HepG2 (cell line): Measurements from ENCODE around the gene HIGD1A. TPM values are rescaled to one million over a fixed set of nuclear protein-coding genes. Genes with fewer than 3 reads are reported as not detected.

Experiments used
- AGO1 ChIP-seq: fragments of 200-400 bp; formaldehyde crosslinking; IDR thresholded peaks from 2 replicates; pipeline ENCODE4 v1.6.1; 2017; ENCODE audit warnings: mild to moderate bottlenecking, low read depth, low read length, moderate library complexity; ENCODE audit not compliant: poor library complexity, severe bottlenecking
- ATF1 ChIP-seq: IDR thresholded peaks from 2 replicates; pipeline ENCODE4 v1.6.1; 2016; ENCODE audit warnings: mild to moderate bottlenecking, control low read depth
- HDAC2 ChIP-seq: sonication (generic); formaldehyde crosslinking; IDR thresholded peaks from 2 replicates; pipeline ENCODE4 v1.4.0; 2020; ENCODE audit warnings: missing genetic modification reagents
- MLX ChIP-seq: IDR thresholded peaks from 2 replicates; pipeline ENCODE4 v1.6.1; 2016
- NFE2L1 ChIP-seq: sonication (generic); formaldehyde crosslinking; IDR thresholded peaks from 2 replicates; pipeline ENCODE4 v1.4.0; 2020; ENCODE audit warnings: missing genetic modification reagents, mild to moderate bottlenecking, borderline replicate concordance
- NRL ChIP-seq: sonication (generic); formaldehyde crosslinking; IDR thresholded peaks from 2 replicates; pipeline ENCODE4 v1.5.0; 2020; ENCODE audit warnings: missing genetic modification reagents, mild to moderate bottlenecking, moderate library complexity, borderline replicate concordance
- POLR2A ChIP-seq, 2 experiments: IDR thresholded peaks; 2 replicates each; pipeline ENCODE4 v1.6.1; 2011; ENCODE audit warnings: low read depth in 2 of 2, low read length in 2 of 2, mild to moderate bottlenecking in 1 of 2, moderate library complexity in 1 of 2; ENCODE audit not compliant: insufficient read depth in 1 of 2
- SATB2 ChIP-seq: sonication (generic); formaldehyde crosslinking; IDR thresholded peaks from 2 replicates; pipeline ENCODE4 v1.5.0; 2020; ENCODE audit warnings: missing genetic modification reagents
- SNAPC4 ChIP-seq: sonication (generic); formaldehyde crosslinking; IDR thresholded peaks from 2 replicates; pipeline ENCODE4 v1.4.0; 2020; ENCODE audit warnings: mild to moderate bottlenecking, missing genetic modification reagents
- SOX6 ChIP-seq, 2 experiments: fragments of 450-650 bp in 1 of 2; sonication (generic) in 1 of 2; formaldehyde crosslinking in 1 of 2; IDR thresholded peaks; 2 replicates each; pipeline versions ENCODE4 v1.4.0 to v1.6.1; 2017 to 2020; ENCODE audit warnings: antibody characterized with exemption in 1 of 2, mild to moderate bottlenecking in 1 of 2, missing genetic modification reagents in 1 of 2
- SP4 ChIP-seq: sonication (generic); formaldehyde crosslinking; IDR thresholded peaks from 2 replicates; pipeline ENCODE4 v1.8.1; 2023; ENCODE audit warnings: mild to moderate bottlenecking, missing genetic modification reagents
- SPEN ChIP-seq: sonication (generic); formaldehyde crosslinking; IDR thresholded peaks from 2 replicates; pipeline ENCODE4 v1.5.1; 2020; ENCODE audit warnings: low read depth, mild to moderate bottlenecking, missing genetic modification reagents
- ZBTB4 ChIP-seq: sonication (generic); formaldehyde crosslinking; IDR thresholded peaks from 2 replicates; pipeline ENCODE4 v1.4.0; 2020; ENCODE audit warnings: missing genetic modification reagents, mild to moderate bottlenecking, borderline replicate concordance
- ZFP90 ChIP-seq: sonication (generic); formaldehyde crosslinking; IDR thresholded peaks from 2 replicates; pipeline ENCODE4 v1.8.0; 2022; ENCODE audit warnings: missing genetic modification reagents, mild to moderate bottlenecking, inconsistent platforms, borderline replicate concordance
- ZNF264 ChIP-seq: sonication (generic); formaldehyde crosslinking; IDR thresholded peaks from 2 replicates; pipeline ENCODE4 v1.4.0; 2020; ENCODE audit warnings: missing genetic modification reagents
- ZNF33B ChIP-seq: sonication (generic); formaldehyde crosslinking; IDR thresholded peaks from 2 replicates; pipeline ENCODE4 v1.5.1; 2020; ENCODE audit warnings: mild to moderate bottlenecking, missing genetic modification reagents
- ZNF83 ChIP-seq: sonication (generic); formaldehyde crosslinking; IDR thresholded peaks from 2 replicates; pipeline ENCODE4 v1.4.0; 2020; ENCODE audit warnings: missing genetic modification reagents, mild to moderate bottlenecking, borderline replicate concordance
- ZNF839 ChIP-seq: sonication (generic); formaldehyde crosslinking; IDR thresholded peaks from 2 replicates; pipeline ENCODE4 v1.4.0; 2020; ENCODE audit warnings: missing genetic modification reagents, mild to moderate bottlenecking, borderline replicate concordance
- ZXDC ChIP-seq: sonication (generic); formaldehyde crosslinking; IDR thresholded peaks from 2 replicates; pipeline ENCODE4 v1.5.0; 2020; ENCODE audit warnings: mild to moderate bottlenecking, missing genetic modification reagents
- polyA plus RNA-seq, 8 experiments: library from polyadenylated mRNA; depleted of rRNA in 3 of 8; stranded (reverse) in 7 of 8; unstranded in 1 of 8; fragments of >200 nt; fragmentation: Illumina TruSeq in 4 of 8; extraction: Trizol in 4 of 8; gene quantifications; 2 replicates each; pipeline versions ENCODE4 v1.2.1 to v1.2.3, GENCODE V29; 2011 to 2016; ENCODE audit warnings: low read depth in 4 of 8, missing spikeins in 1 of 8, mixed read lengths in 1 of 8; ENCODE audit not compliant: insufficient read depth in 1 of 8
- total RNA-seq, 5 experiments: library from RNA; depleted of rRNA; stranded (reverse); fragments of >200 nt; fragmentation: Illumina TruSeq; extraction: Trizol; gene quantifications; 2 replicates each; pipeline ENCODE4 v1.2.3, GENCODE V29; 2016; ENCODE audit warnings: low read depth in 1 of 5

HIGD1A gene
- total and polyA plus RNA-seq, 2 of the 13 experiments (the other 11 are each of a cell fraction or from before 2014, with no cell fraction given): 222 to 253 TPM

GRCh38 chr3:42829083-42829627 lies 24.9 kb upstream of the HIGD1A start (continued):
- no peak for TF ChIP-seq ZXDC (CRISPR knock-in tag)
- TF ChIP-seq MLX (CRISPR knock-in tag): peak; percentile 58; the same call in 1 of the 2 replicates
- no peak for TF ChIP-seq ZNF33B (CRISPR knock-in tag)
- no peak for TF ChIP-seq ZFP90 (CRISPR knock-in tag)
- no peak for TF ChIP-seq ZNF839 (CRISPR knock-in tag)
- TF ChIP-seq SPEN: no peak
- peak; percentile 100 for TF ChIP-seq ZNF264 (CRISPR knock-in tag)
- TF ChIP-seq ATF1 (CRISPR knock-in tag): no peak; the same call in 1 of the 2 replicates
- no peak for TF ChIP-seq SNAPC4
- TF ChIP-seq SATB2 (CRISPR knock-in tag): no peak
- TF ChIP-seq ZNF83 (CRISPR knock-in tag): no peak
- TF ChIP-seq POLR2A (IDR thresholded peaks at IDR 0.05; ENCODE audit: insufficient read depth in 1 of 2, low read depth in 2 of 2, low read length in 2 of 2): no peak; a peak in 1 of 4 replicates
- no peak for TF ChIP-seq ZBTB4
- TF ChIP-seq HDAC2: peak; percentile 76
- TF ChIP-seq SOX6 (IDR thresholded peaks at IDR 0.05): no peak
- peak; percentile 84 for TF ChIP-seq SOX6 (CRISPR knock-in tag; IDR thresholded peaks at IDR 0.05)
- no peak for TF ChIP-seq NRL (CRISPR knock-in tag)
- no peak for TF ChIP-seq SP4 (CRISPR knock-in tag)
- no peak for TF ChIP-seq NFE2L1 (CRISPR knock-in tag)
- no peak for TF ChIP-seq AGO1
